ENCODE data around the gene TPGS2.
"Not testable (repeated sequence)": the region's sequence is repeated elsewhere in the genome, so short reads cannot be mapped to it uniquely, and the experiment has no call there.

TPGS2 gene

GRCh38 chr18:36828630-36829361 lies at the start of gene TPGS2, which contains the start of gene KIAA1328:
Gene TPGS2 (minus strand): TSS chr18:36829002. CDS start chr18:36828767, 235 bp downstream.
Gene KIAA1328 (plus strand): TSS chr18:36829127. CDS start chr18:36829139, 12 bp downstream.
- peak; percentile 96 for DNase-seq (ENCODE audit: low spot score)
- TF ChIP-seq CTCF (IDR thresholded peaks at IDR 0.05; ENCODE audit: extremely low read depth, missing control alignments), result no peak

GRCh38 chr18:36873826-36874225 lies 45.0 kb upstream of the TPGS2 start:
- DNase-seq (ENCODE audit: low spot score), result not testable (repeated sequence)

- no peak for DNase-seq (ENCODE audit: low spot score)
- no peak for TF ChIP-seq CTCF (IDR thresholded peaks at IDR 0.05; ENCODE audit: extremely low read depth, missing control alignments)
Observed at GRCh38 chr18:36872329-36872728, 43.5 kb upstream of the TPGS2 start.

- no peak for DNase-seq (ENCODE audit: low spot score)
Observed at GRCh38 chr18:36871801-36872200, 43.0 kb upstream of the TPGS2 start.

GRCh38 chr18:36867056-36867455 lies 38.3 kb upstream of the TPGS2 start:
- no peak for DNase-seq (ENCODE audit: low spot score)
- no peak for TF ChIP-seq CTCF (IDR thresholded peaks at IDR 0.05; ENCODE audit: extremely low read depth, missing control alignments)

More at GRCh38 chr18:36871801-36872200, 43.0 kb upstream of the TPGS2 start:
- no peak for TF ChIP-seq CTCF (IDR thresholded peaks at IDR 0.05; ENCODE audit: extremely low read depth, missing control alignments)

- no peak for DNase-seq (ENCODE audit: low spot score)
- TF ChIP-seq CTCF (IDR thresholded peaks at IDR 0.05; ENCODE audit: extremely low read depth, missing control alignments), result no peak
Observed at GRCh38 chr18:36862182-36862581, 33.4 kb upstream of the TPGS2 start.

- TF ChIP-seq CTCF (IDR thresholded peaks at IDR 0.05; ENCODE audit: extremely low read depth, missing control alignments), result no peak
- DNase-seq (ENCODE audit: low spot score), result no peak
Observed at GRCh38 chr18:36856815-36857214, 28.0 kb upstream of the TPGS2 start.

- no peak for TF ChIP-seq CTCF (IDR thresholded peaks at IDR 0.05; ENCODE audit: extremely low read depth, missing control alignments)
- DNase-seq (ENCODE audit: low spot score), result no peak
Observed at GRCh38 chr18:36851202-36851590, 22.4 kb upstream of the TPGS2 start.
